ENCODE measurements around the gene ABHD2. TPM values are rescaled to one million over a fixed set of nuclear protein-coding genes. Genes with fewer than 3 reads are reported as not detected.
"Not testable (repeated sequence)": the region's sequence is repeated elsewhere in the genome, so short reads cannot be mapped to it uniquely, and the experiment has no call there.

ABHD2 gene
- total and polyA plus RNA-seq, 5 donors from 2014 or later: 18.7 to 67.8 (median 21.3) TPM

DNA sequence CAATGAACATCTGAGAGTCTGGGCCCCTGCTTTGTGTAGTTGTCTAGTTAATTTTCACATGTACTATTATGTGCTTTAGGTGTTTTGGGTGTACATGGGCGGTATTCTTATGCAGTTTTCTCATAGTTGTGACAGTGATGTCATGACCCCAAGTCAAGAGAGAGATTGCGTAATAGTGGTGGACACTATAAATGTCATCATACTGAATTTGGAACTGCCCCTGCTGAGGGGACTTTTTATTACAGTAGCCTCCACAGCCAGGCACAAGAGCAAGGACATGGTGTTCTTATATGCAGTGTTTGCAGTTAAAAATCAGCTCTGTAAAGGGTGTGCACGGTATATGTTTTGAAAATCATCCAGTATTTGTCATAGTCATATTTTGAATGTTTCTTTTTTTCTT is 29.5 kb downstream of the ABHD2 start:
- peak overlapping the region in 2 of 3 donors; percentile 2 to 57 for H3K27ac Mint-ChIP-seq
- Histone ChIP-seq H3K36me3 (ENCODE audit: control insufficient read depth, insufficient read depth, low read length) (peaks cover 60% of the 10 kb centered on the region), H3K4me1 (ENCODE audit: control insufficient read depth, insufficient read depth, low read length, poor library complexity, severe bottlenecking) (peaks cover 6% of the 10 kb centered on the region), H3K27ac (ENCODE audit: insufficient read depth, low read length, poor library complexity, severe bottlenecking) (no peak overlapping the region), H3K4me3 (ENCODE audit: low read depth, low read length) (no peak overlapping the region), H3K9me3 (ENCODE audit: control insufficient read depth in 2 of 2, low read length in 2 of 2) (no peaks in the 10 kb centered on the region), H3K27me3 (ENCODE audit: control insufficient read depth, insufficient read depth, low read length) (no peaks in the 10 kb centered on the region)
- H3K4me3 Mint-ChIP-seq: no peak overlapping the region
- ATAC-seq (ENCODE audit: low read depth in 2 of 2) (no peak), DNase-seq (no peak)
- peaks cover 40% of the 10 kb centered on the region for H3K36me3 Mint-ChIP-seq
- no peaks in the 10 kb centered on the region for H3K9me3 Mint-ChIP-seq
- H3K27me3 Mint-ChIP-seq: no peaks in the 10 kb centered on the region
- peaks cover 7 to 26% (median 15%) of the 10 kb centered on the region in 4 donors for H3K4me1 Mint-ChIP-seq

DNA sequence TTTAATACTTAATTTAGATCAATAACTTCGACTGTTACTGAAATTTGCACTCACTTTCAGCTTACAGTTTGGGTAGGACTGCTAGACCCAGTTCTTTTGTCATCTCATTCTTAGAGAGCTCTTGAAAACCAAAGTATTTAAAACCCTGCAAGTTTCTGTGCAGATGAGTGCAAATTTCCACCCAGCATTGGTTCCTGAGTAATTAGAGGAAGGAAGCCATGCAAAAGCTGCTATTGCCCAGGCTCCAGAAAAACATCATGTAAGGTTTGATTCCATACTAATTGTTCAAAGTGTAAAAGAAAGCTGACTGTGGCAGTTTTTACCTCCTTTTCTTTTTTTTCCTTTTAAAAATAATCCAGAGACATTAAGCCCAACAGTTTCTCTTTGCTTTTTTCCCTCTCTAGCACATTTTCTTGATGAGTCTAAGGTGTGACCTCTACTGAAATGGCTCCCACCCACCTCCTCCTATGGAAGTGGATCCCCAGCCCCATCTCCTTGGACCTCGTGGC is 30.3 kb downstream of the ABHD2 start:
- Histone ChIP-seq H3K27ac (ENCODE audit: insufficient read depth, low read length, poor library complexity, severe bottlenecking) (no peak overlapping the region), H3K36me3 (ENCODE audit: control insufficient read depth, insufficient read depth, low read length) (peaks cover 66% of the 10 kb centered on the region), H3K4me3 (ENCODE audit: low read depth, low read length) (no peak overlapping the region), H3K27me3 (ENCODE audit: control insufficient read depth, insufficient read depth, low read length) (no peaks in the 10 kb centered on the region), H3K4me1 (ENCODE audit: control insufficient read depth, insufficient read depth, low read length, poor library complexity, severe bottlenecking) (no peaks in the 10 kb centered on the region), H3K9me3 (ENCODE audit: control insufficient read depth in 2 of 2, low read length in 2 of 2) (no peaks in the 10 kb centered on the region)
- no peak overlapping the region for H3K27ac Mint-ChIP-seq
- no peak overlapping the region for H3K4me3 Mint-ChIP-seq
- no peaks in the 10 kb centered on the region for H3K9me3 Mint-ChIP-seq
- DNase-seq: no peak
- no peaks in the 10 kb centered on the region for H3K27me3 Mint-ChIP-seq
- ATAC-seq (ENCODE audit: low read depth in 2 of 2): no peak
- peaks cover 45% of the 10 kb centered on the region for H3K36me3 Mint-ChIP-seq
- peaks cover 6 to 19% (median 8%) of the 10 kb centered on the region in 4 donors for H3K4me1 Mint-ChIP-seq

DNA sequence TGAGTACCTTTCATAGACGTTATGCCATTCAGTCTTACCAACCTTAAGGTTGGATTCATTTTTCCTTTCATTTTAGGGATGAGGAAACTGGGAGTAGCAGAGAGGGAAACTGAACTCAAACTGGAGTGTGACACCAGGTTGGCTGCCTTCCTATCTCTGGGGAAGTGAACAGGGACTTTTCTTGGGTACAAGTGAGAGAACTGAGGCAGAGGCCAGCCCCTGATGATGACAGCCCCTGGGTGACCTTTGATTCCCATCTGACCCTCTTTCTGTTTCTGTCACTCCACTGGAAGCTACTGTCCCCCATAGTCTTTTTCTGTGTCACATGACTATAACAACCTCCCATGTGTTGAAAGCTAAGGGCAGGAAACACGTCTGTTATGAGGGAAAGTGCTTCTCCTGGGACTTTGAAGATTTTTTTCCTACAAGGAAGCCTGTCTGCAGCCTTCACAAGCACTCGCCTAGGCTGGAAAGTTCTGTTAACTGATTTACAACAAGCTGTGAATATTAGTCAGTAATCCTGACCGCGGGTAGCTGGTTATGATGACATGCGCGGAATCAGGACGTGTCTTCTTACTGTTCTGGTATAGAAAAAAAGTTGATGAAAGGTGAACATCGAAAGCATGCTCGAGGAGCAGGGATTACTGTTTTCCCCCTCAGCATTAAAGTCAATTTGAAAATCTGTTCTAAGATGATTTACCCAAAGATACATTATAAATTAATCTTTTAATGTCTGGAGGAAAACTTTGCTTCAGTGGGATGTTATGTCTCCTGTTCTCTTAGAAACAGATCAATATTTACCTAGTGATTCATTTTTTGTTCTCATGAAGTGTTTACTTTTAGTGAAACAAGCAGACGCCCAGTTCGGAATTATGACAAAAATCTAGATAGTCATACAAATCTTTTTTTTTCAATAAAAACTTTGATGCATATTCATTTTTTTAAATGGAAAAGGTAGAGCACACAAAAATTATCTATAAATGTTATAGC is 31.5 kb downstream of the ABHD2 start:
- H3K4me3 Mint-ChIP-seq: no peak overlapping the region
- H3K27me3 Mint-ChIP-seq: no peaks in the 10 kb centered on the region
- H3K9me3 Mint-ChIP-seq: no peaks in the 10 kb centered on the region
- DNase-seq (peak in 1 of 3 donors; percentile 14), ATAC-seq (ENCODE audit: low read depth in 2 of 2) (no peak)
- H3K36me3 ChIP-seq (ENCODE audit: control insufficient read depth, insufficient read depth, low read length): peaks cover 65% of the 10 kb centered on the region
- H3K4me3 ChIP-seq (ENCODE audit: low read depth, low read length): no peak overlapping the region
- no peaks in the 10 kb centered on the region for H3K4me1 ChIP-seq (ENCODE audit: control insufficient read depth, insufficient read depth, low read length, poor library complexity, severe bottlenecking)
- peaks cover 46% of the 10 kb centered on the region for H3K36me3 Mint-ChIP-seq
- no peaks in the 10 kb centered on the region for H3K9me3 ChIP-seq (ENCODE audit: control insufficient read depth in 2 of 2, low read length in 2 of 2)
- peaks cover 0 to 16% (median 5%) of the 10 kb centered on the region in 4 donors for H3K4me1 Mint-ChIP-seq
- H3K27ac Mint-ChIP-seq: no peak overlapping the region
- H3K27me3 ChIP-seq (ENCODE audit: control insufficient read depth, insufficient read depth, low read length): no peaks in the 10 kb centered on the region
- no peak overlapping the region for H3K27ac ChIP-seq (ENCODE audit: insufficient read depth, low read length, poor library complexity, severe bottlenecking)

DNA sequence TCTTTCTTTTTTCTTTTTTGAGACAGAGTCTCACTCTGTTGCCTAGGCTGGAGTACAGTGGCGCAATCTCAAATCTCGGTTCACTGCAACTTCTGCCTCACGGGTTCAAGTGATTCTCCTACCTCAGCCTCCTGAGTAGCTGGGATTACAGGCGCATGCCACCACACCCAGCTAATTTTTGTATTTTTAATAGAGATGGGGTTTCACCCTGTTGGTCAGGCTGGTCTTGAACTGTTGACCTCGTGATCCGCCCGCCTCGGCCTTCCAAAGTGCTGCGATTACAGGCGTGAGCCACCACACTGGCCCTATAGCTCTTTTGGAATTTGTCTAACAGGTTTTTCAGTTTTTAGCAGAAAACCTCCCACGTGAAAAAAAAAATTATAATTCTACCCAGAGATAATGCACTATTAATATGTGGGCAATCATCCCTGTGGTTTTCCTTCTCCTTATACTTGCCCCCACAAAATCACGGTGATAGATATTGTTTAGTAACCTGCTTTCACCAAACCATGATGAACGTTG is 32.3 kb downstream of the ABHD2 start:
- not testable (repeated sequence) for H3K27me3 ChIP-seq (ENCODE audit: control insufficient read depth, insufficient read depth, low read length); H3K9me3 Mint-ChIP-seq; H3K27ac ChIP-seq (ENCODE audit: insufficient read depth, low read length, poor library complexity, severe bottlenecking); H3K27me3 Mint-ChIP-seq; DNase-seq; H3K4me1 ChIP-seq (ENCODE audit: control insufficient read depth, insufficient read depth, low read length, poor library complexity, severe bottlenecking); H3K4me3 Mint-ChIP-seq; H3K4me3 ChIP-seq (ENCODE audit: low read depth, low read length); H3K9me3 ChIP-seq (ENCODE audit: control insufficient read depth in 2 of 2, low read length in 2 of 2); ATAC-seq (ENCODE audit: low read depth in 2 of 2)
- peaks cover 45% of the 10 kb centered on the region for H3K36me3 Mint-ChIP-seq
- peaks cover 65% of the 10 kb centered on the region for H3K36me3 ChIP-seq (ENCODE audit: control insufficient read depth, insufficient read depth, low read length)
- H3K27ac Mint-ChIP-seq: peak overlapping the region in 2 of 3 donors; percentile 7 to 13
- peaks cover 0 to 11% (median 3%) of the 10 kb centered on the region in 4 donors for H3K4me1 Mint-ChIP-seq

DNA sequence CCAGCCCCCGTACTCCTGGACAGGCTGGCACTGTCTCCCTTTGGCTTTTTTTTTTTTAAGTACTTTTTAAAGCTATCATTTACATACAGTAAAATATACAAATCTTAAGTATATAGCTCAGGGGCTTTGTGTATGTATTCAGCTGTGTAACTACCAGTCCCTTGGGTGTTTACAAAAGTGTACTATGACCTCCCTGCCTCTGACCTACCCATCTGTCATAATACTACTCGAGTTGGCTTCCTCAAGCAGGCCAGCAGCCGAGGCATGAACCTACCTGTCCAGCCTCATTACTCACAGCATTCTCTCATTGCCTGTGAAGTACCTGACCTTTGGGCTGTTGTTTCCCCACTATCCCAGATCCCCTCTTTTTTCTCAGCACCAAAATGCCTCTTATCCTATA is 33.2 kb downstream of the ABHD2 start:
- Histone ChIP-seq H3K9me3 (ENCODE audit: control insufficient read depth in 2 of 2, low read length in 2 of 2) (no peaks in the 10 kb centered on the region), H3K4me3 (ENCODE audit: low read depth, low read length) (no peak overlapping the region), H3K27ac (ENCODE audit: insufficient read depth, low read length, poor library complexity, severe bottlenecking) (no peak overlapping the region), H3K36me3 (ENCODE audit: control insufficient read depth, insufficient read depth, low read length) (peaks cover 68% of the 10 kb centered on the region), H3K27me3 (ENCODE audit: control insufficient read depth, insufficient read depth, low read length) (no peaks in the 10 kb centered on the region), H3K4me1 (ENCODE audit: control insufficient read depth, insufficient read depth, low read length, poor library complexity, severe bottlenecking) (no peaks in the 10 kb centered on the region)
- Mint-ChIP-seq H3K9me3 (no peaks in the 10 kb centered on the region), H3K4me3 (no peak overlapping the region), H3K4me1 (peaks cover 0 to 11% (median 3%) of the 10 kb centered on the region in 4 donors), H3K27ac (peak overlapping the region in 2 of 3 donors; percentile 13 to 23), H3K27me3 (no peaks in the 10 kb centered on the region), H3K36me3 (peaks cover 51% of the 10 kb centered on the region)
- DNase-seq: no peak
- ATAC-seq (ENCODE audit: low read depth in 2 of 2): no peak

DNA sequence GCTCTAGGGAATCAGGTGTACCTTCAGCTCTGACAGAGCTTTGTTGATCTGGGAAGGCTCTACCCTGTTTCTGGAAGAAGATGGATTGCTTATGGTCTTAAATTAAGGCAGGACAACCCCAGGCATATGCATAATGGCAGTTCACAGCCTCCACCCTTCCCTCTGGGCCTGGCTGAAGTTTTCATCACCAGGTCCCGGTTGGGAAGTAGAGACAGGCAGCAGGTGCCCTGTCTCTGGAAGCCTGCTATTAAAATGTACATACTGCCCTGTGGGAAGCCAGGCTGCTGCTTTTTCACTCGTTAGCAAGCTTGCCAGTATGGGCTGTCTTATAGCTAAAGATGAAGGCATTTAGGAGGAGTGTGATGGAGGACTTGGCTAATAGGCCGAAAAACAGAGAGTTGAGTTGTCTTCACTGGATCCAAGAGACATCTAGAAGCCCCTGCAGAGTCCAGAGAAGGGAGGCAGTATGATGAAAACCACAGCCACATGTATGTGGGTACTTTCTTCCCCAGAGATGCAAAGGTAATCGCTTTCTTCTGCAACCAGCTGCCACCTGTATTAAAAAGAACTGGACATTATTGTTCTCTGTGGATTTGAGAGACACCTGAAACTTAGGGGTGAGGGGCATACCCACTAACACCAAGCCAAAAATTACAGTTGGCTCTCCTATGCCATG is 34.4 kb downstream of the ABHD2 start:
- no peaks in the 10 kb centered on the region for H3K27me3 Mint-ChIP-seq
- ATAC-seq (ENCODE audit: low read depth in 2 of 2) (no peak), DNase-seq (no peak)
- peaks cover 0 to 8% (median 3%) of the 10 kb centered on the region in 4 donors for H3K4me1 Mint-ChIP-seq
- H3K36me3 ChIP-seq (ENCODE audit: control insufficient read depth, insufficient read depth, low read length): peaks cover 63% of the 10 kb centered on the region
- peak overlapping the region in 2 of 3 donors; percentile 19 to 29 for H3K27ac Mint-ChIP-seq
- H3K27ac ChIP-seq (ENCODE audit: insufficient read depth, low read length, poor library complexity, severe bottlenecking): no peak overlapping the region
- no peak overlapping the region for H3K4me3 Mint-ChIP-seq
- no peaks in the 10 kb centered on the region for H3K27me3 ChIP-seq (ENCODE audit: control insufficient read depth, insufficient read depth, low read length)
- no peaks in the 10 kb centered on the region for H3K9me3 Mint-ChIP-seq
- H3K4me3 ChIP-seq (ENCODE audit: low read depth, low read length): no peak overlapping the region
- peaks cover 44% of the 10 kb centered on the region for H3K36me3 Mint-ChIP-seq
- H3K4me1 ChIP-seq (ENCODE audit: control insufficient read depth, insufficient read depth, low read length, poor library complexity, severe bottlenecking): no peaks in the 10 kb centered on the region
- no peaks in the 10 kb centered on the region for H3K9me3 ChIP-seq (ENCODE audit: control insufficient read depth in 2 of 2, low read length in 2 of 2)

DNA sequence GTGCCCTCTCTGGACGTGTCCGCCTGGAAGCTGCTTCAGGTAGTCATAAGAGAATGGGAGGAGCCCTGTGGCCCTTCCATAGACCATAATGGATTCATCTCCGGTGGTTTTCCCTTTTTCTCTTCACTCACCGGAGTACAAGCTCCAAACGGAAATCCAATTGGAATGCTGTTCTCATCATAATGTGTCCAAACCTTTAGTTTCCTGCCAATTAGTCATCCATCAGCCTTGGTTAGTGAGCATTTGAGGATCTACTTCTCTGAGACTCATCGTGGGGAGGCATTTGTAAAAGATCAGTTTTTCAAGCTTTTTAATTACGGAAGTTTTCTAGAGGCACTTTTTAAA is 34.9 kb downstream of the ABHD2 start:
- Mint-ChIP-seq H3K27ac (no peak overlapping the region), H3K4me1 (peaks cover 0 to 7% (median 3%) of the 10 kb centered on the region in 4 donors), H3K9me3 (no peaks in the 10 kb centered on the region), H3K4me3 (no peak overlapping the region), H3K36me3 (peaks cover 42% of the 10 kb centered on the region), H3K27me3 (no peaks in the 10 kb centered on the region)
- H3K27ac ChIP-seq (ENCODE audit: insufficient read depth, low read length, poor library complexity, severe bottlenecking): no peak overlapping the region
- no peak overlapping the region for H3K4me3 ChIP-seq (ENCODE audit: low read depth, low read length)
- DNase-seq (no peak), ATAC-seq (ENCODE audit: low read depth in 2 of 2) (no peak)
- H3K9me3 ChIP-seq (ENCODE audit: control insufficient read depth in 2 of 2, low read length in 2 of 2): no peaks in the 10 kb centered on the region
- no peaks in the 10 kb centered on the region for H3K4me1 ChIP-seq (ENCODE audit: control insufficient read depth, insufficient read depth, low read length, poor library complexity, severe bottlenecking)
- H3K27me3 ChIP-seq (ENCODE audit: control insufficient read depth, insufficient read depth, low read length): no peaks in the 10 kb centered on the region
- peaks cover 63% of the 10 kb centered on the region for H3K36me3 ChIP-seq (ENCODE audit: control insufficient read depth, insufficient read depth, low read length)

Measured in CD4-positive, CD25-positive, alpha-beta regulatory T cell (primary cell).